Myocyte (in vitro differentiated cells): ENCODE data around the gene PMIS2. TPM values are rescaled to one million over a fixed set of nuclear protein-coding genes. Genes with fewer than 3 reads are reported as not detected.

ENCODE experiments used
- DNase-seq: peaks from one replicate; pipeline ENCODE4 v3.0.0-alpha.2; 2012; ENCODE audit warnings: low read depth
- total RNA-seq: library from RNA; depleted of rRNA; stranded (reverse); fragments of >200 nt; gene quantifications from 2 replicates; pipeline ENCODE4 v1.2.3, GENCODE V29; 2014

Gene PMIS2
- total RNA-seq, 1 donor from 2014 or later, result not detected

DNA sequence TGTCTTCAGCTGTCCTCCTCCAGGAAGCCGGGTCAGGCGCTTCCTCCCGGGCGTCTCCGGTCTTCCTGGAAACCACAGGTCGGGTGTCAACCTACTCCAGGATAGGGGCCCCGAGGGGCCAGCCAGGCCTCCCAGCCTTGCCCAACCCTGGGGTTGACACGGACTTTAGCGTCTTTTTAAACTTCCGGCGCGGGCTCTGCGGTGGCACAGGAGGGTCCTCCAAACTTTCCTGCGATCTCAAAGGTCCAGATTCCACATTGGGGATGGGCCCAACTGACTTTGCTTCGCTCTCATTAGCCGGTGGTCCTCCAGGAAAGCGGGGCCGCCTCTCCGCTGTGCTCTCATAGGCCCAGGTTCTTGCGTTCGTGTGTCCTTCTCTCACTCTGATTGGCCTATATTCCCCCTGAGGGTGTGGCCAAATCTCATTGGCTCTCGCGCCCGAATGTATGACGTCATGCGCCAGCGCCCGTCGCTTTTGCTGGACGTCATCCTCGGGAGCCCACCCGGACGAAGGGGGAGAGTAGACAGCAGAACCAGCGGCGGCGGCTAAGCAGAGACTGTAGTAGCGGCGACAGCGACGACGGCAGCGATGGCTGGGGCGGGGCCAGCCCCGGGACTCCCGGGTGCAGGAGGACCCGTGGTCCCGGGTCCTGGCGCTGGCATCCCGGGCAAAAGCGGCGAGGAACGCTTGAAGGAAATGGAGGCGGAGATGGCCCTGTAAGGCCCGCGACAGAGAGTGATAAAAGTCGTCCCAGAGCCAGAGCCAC is 42.8 kb downstream of the PMIS2 start, which contains the start of gene RBM42:
TSS of gene RBM42 (plus strand) at position 472 of the 767 bp plus-strand sequence. CDS start at position 590, 118 bp downstream.
- DNase-seq, result peak; percentile 100

GRCh38 chr19:35629332-35629633 is 43.3 kb downstream of the PMIS2 start:
- DNase-seq, result no peak

- no peak for DNase-seq
Measured at GRCh38 chr19:35633727-35634440, 47.9 kb downstream of the PMIS2 start.

GRCh38 chr19:35636651-35637050 is 50.7 kb downstream of the PMIS2 start:
- no peak for DNase-seq

Other genes starting within 250 kb of the PMIS2 start
- not detected in 2 replicates for gene FFAR1, start 238.3 kb upstream of the PMIS2 start, total RNA-seq
- not detected in 2 replicates for gene FFAR3, start 227.7 kb upstream of the PMIS2 start, total RNA-seq
- not detected in 2 replicates for gene GPR42, start 215.1 kb upstream of the PMIS2 start, total RNA-seq
- gene FFAR2, start 137.9 kb upstream of the PMIS2 start, total RNA-seq, result not detected in 2 replicates
- not detected in 2 replicates for gene KRTDAP, start 95.7 kb upstream of the PMIS2 start, total RNA-seq
- gene DMKN, start 72.5 kb upstream of the PMIS2 start, total RNA-seq, result 3.0 and 9.7 TPM in 2 replicates
- not detected in 2 replicates for gene SBSN, start 57.9 kb upstream of the PMIS2 start, total RNA-seq
- not detected in 2 replicates for gene GAPDHS, start 52.7 kb upstream of the PMIS2 start, total RNA-seq
- 124 and 137 TPM in 2 replicates for gene TMEM147, start 40.5 kb upstream of the PMIS2 start, total RNA-seq
- gene ATP4A, start 22.5 kb upstream of the PMIS2 start, total RNA-seq, result not detected in 2 replicates
- 4.8 and 6.5 TPM in 2 replicates for gene HAUS5, start 26.6 kb downstream of the PMIS2 start, total RNA-seq
- gene RBM42, start 42.9 kb downstream of the PMIS2 start, total RNA-seq, result 68.9 and 72.6 TPM in 2 replicates
- gene ETV2, start 55.6 kb downstream of the PMIS2 start, total RNA-seq, result not detected in 2 replicates
- gene COX6B1, start 62.1 kb downstream of the PMIS2 start, total RNA-seq, result 513 and 547 TPM in 2 replicates
- not detected in 2 replicates for gene UPK1A, start 80.3 kb downstream of the PMIS2 start, total RNA-seq
- 0.11 TPM in 1 of 2 replicates, not detected in the other for gene ZBTB32, start 118.4 kb downstream of the PMIS2 start, total RNA-seq
- 11.1 and 11.2 TPM in 2 replicates for gene KMT2B, start 131.8 kb downstream of the PMIS2 start, total RNA-seq
- gene IGFLR1, start 156.3 kb downstream of the PMIS2 start, total RNA-seq, result 1.8 and 4.8 TPM in 2 replicates
- gene U2AF1L4, start 159.2 kb downstream of the PMIS2 start, total RNA-seq, result 9.7 and 12.0 TPM in 2 replicates
- gene PSENEN, start 159.5 kb downstream of the PMIS2 start, total RNA-seq, result 32.5 and 32.8 TPM in 2 replicates
- gene LIN37, start 162.4 kb downstream of the PMIS2 start, total RNA-seq, result 10.6 and 18.1 TPM in 2 replicates
- gene HSPB6, start 170.9 kb downstream of the PMIS2 start, total RNA-seq, result 0.21 and 0.37 TPM in 2 replicates
- gene PROSER3, start 172.0 kb downstream of the PMIS2 start, total RNA-seq, result 3.2 and 3.6 TPM in 2 replicates
- gene ARHGAP33, start 189.4 kb downstream of the PMIS2 start, total RNA-seq, result 1.5 and 3.8 TPM in 2 replicates
- not detected in 2 replicates for gene PRODH2, start 226.7 kb downstream of the PMIS2 start, total RNA-seq